Measurements from ENCODE around the gene ITPR3.

The ITPR3 gene

GRCh38 chr6:33620856-33621710 lies at the start of gene ITPR3:
ITPR3 (plus strand) TSS chr6:33621322; CDS start chr6:33621603, 281 bp downstream.
- no peak for TF ChIP-seq CTCF (IDR thresholded peaks at IDR 0.05; ENCODE audit: low read depth, low read length, missing control alignments)
- peak within 1 kb of the TSS; percentile 91 for H3K4me3 ChIP-seq (ENCODE audit: low read depth, low read length)
- no peak for DNase-seq (ENCODE audit: low read depth)

- DNase-seq (ENCODE audit: low read depth): no peak
- TF ChIP-seq CTCF (IDR thresholded peaks at IDR 0.05; ENCODE audit: low read depth, low read length, missing control alignments): no peak
- peak overlapping the region; percentile 38 for H3K4me3 ChIP-seq (ENCODE audit: low read depth, low read length)
These were observed 49.3 kb upstream of the ITPR3 start for GRCh38 chr6:33571637-33572316.

GRCh38 chr6:33575211-33575610 lies 45.9 kb upstream of the ITPR3 start:
- H3K4me3 ChIP-seq (ENCODE audit: low read depth, low read length): no peak overlapping the region
- TF ChIP-seq CTCF (IDR thresholded peaks at IDR 0.05; ENCODE audit: low read depth, low read length, missing control alignments): no peak
- no peak for DNase-seq (ENCODE audit: low read depth)

GRCh38 chr6:33576668-33577067 lies 44.5 kb upstream of the ITPR3 start:
- TF ChIP-seq CTCF (IDR thresholded peaks at IDR 0.05; ENCODE audit: low read depth, low read length, missing control alignments): no peak
- DNase-seq (ENCODE audit: low read depth): no peak
- H3K4me3 ChIP-seq (ENCODE audit: low read depth, low read length): no peak overlapping the region

- no peak for DNase-seq (ENCODE audit: low read depth)
- no peak overlapping the region for H3K4me3 ChIP-seq (ENCODE audit: low read depth, low read length)
- TF ChIP-seq CTCF (IDR thresholded peaks at IDR 0.05; ENCODE audit: low read depth, low read length, missing control alignments): no peak
These were observed 44.0 kb upstream of the ITPR3 start for GRCh38 chr6:33577106-33577535.

GRCh38 chr6:33577718-33578117 lies 43.4 kb upstream of the ITPR3 start:
- H3K4me3 ChIP-seq (ENCODE audit: low read depth, low read length): peak overlapping the region; percentile 93
- TF ChIP-seq CTCF (IDR thresholded peaks at IDR 0.05; ENCODE audit: low read depth, low read length, missing control alignments): no peak

More at GRCh38 chr6:33577718-33578117, 43.4 kb upstream of the ITPR3 start:
- no peak for DNase-seq (ENCODE audit: low read depth)
